Activated gamma-delta T cell treated with anti-CD3 and anti-CD28 coated beads, Interleukin-2, amount 50 U/mL, for 16 hours (primary cell): ENCODE measurements around the gene LARP4.
"Not testable (repeated sequence)": the region's sequence is repeated elsewhere in the genome, so short reads cannot be mapped to it uniquely, and the experiment has no call there.

Experiments
- DNase-seq: peaks from one replicate; pipeline ENCODE4 v3.0.0-alpha.2; 2020; ENCODE audit warnings: low read depth

Gene LARP4

GRCh38 chr12:50401500-50402081 is 906 bp downstream of the LARP4 start:
- DNase-seq = no peak

- DNase-seq = no peak
Observed at GRCh38 chr12:50402264-50403000, 1.7 kb downstream of the LARP4 start.

- DNase-seq = no peak
Observed at GRCh38 chr12:50403001-50403440, 2.3 kb downstream of the LARP4 start.

GRCh38 chr12:50404307-50404706 is 3.6 kb downstream of the LARP4 start:
- no peak for DNase-seq

GRCh38 chr12:50411051-50411660 is 10.5 kb downstream of the LARP4 start:
- no peak for DNase-seq

- DNase-seq = no peak
Observed at GRCh38 chr12:50415899-50416479, 15.3 kb downstream of the LARP4 start.

GRCh38 chr12:50419112-50419909 is 18.6 kb downstream of the LARP4 start:
- DNase-seq = no peak

GRCh38 chr12:50422855-50423254 is 22.2 kb downstream of the LARP4 start:
- DNase-seq = not testable (repeated sequence)

- not testable (repeated sequence) for DNase-seq
Observed at GRCh38 chr12:50423342-50423741, 22.7 kb downstream of the LARP4 start.

GRCh38 chr12:50425589-50426258 is 25.0 kb downstream of the LARP4 start:
- no peak for DNase-seq

- DNase-seq = not testable (repeated sequence)
Observed at GRCh38 chr12:50431656-50432055, 31.0 kb downstream of the LARP4 start.

- no peak for DNase-seq
Observed at GRCh38 chr12:50440288-50440687, 39.6 kb downstream of the LARP4 start.

- no peak for DNase-seq
Observed at GRCh38 chr12:50441763-50442162, 41.1 kb downstream of the LARP4 start.

- no peak for DNase-seq
Observed at GRCh38 chr12:50442178-50442908, 41.7 kb downstream of the LARP4 start.

GRCh38 chr12:50449671-50450070 is 49.0 kb downstream of the LARP4 start:
- not testable (repeated sequence) for DNase-seq

- DNase-seq = no peak
Observed at GRCh38 chr12:50452795-50453194, 52.1 kb downstream of the LARP4 start.

GRCh38 chr12:50453872-50454271 is 53.2 kb downstream of the LARP4 start:
- no peak for DNase-seq

- DNase-seq = no peak
Observed at GRCh38 chr12:50458606-50459005, 57.9 kb downstream of the LARP4 start.

GRCh38 chr12:50467439-50467838 is 66.8 kb downstream of the LARP4 start:
- DNase-seq = no peak

GRCh38 chr12:50477241-50477832 is 76.7 kb downstream of the LARP4 start:
- no peak for DNase-seq
